Measurements from ENCODE around the gene ENPP3. TPM values are rescaled to one million over a fixed set of nuclear protein-coding genes. Genes with fewer than 3 reads are reported as not detected.

ENPP3 gene
- total RNA-seq, 1 experiment from 2014 or later = 0.15 TPM

- Histone ChIP-seq H3K23ac (ENCODE audit: insufficient read length, low read depth, low read length) (no peak overlapping the region), H3T11ph (ENCODE audit: low read length) (no peak overlapping the region), H3K9ac (ENCODE audit: extremely low read depth, insufficient read length, low read length) (no peak overlapping the region), H3K56ac (ENCODE audit: insufficient read length, low read depth, low read length) (no peak overlapping the region), H2BK20ac (ENCODE audit: low read depth, low read length, poor library complexity, severe bottlenecking) (no peak overlapping the region), H2BK15ac (ENCODE audit: low read depth, low read length) (no peak overlapping the region), H4K91ac (ENCODE audit: insufficient read length, low read depth, low read length) (no peak overlapping the region), H2BK5ac (ENCODE audit: insufficient read length, low read length) (no peak overlapping the region), H3K79me1 (ENCODE audit: insufficient read depth, low read depth, low read length, poor library complexity, severe bottlenecking) (no peaks in the 10 kb centered on the region), H2BK120ac (ENCODE audit: low read depth, low read length, poor library complexity, severe bottlenecking) (no peak overlapping the region), H3K14ac (ENCODE audit: insufficient read depth, low read length) (no peak overlapping the region), H3K27me3 (ENCODE audit: insufficient read depth, low read length) (no peaks in the 10 kb centered on the region), H3K4me1 (ENCODE audit: insufficient read depth, low read length) (no peaks in the 10 kb centered on the region), H3K79me2 (ENCODE audit: insufficient read depth, low read length) (no peaks in the 10 kb centered on the region), H4K20me1 (ENCODE audit: control insufficient read depth, insufficient read depth, insufficient read length) (no peaks in the 10 kb centered on the region), H3K23me2 (ENCODE audit: insufficient read length, low read depth, low read length, poor library complexity, severe bottlenecking) (no peaks in the 10 kb centered on the region), H2BK12ac (ENCODE audit: insufficient read length, low read depth, low read length) (no peak overlapping the region), H3K9me3 (ENCODE audit: control insufficient read depth, low read depth, low read length) (no peaks in the 10 kb centered on the region), H3K4ac (ENCODE audit: low read depth, low read length) (no peak overlapping the region), H3K18ac (ENCODE audit: insufficient read length, low read depth, low read length) (no peak overlapping the region), H4K5ac (ENCODE audit: insufficient read length, low read depth, low read length) (no peak overlapping the region), H2AK5ac (ENCODE audit: insufficient read length, low read length) (no peak overlapping the region), H3K4me2 (ENCODE audit: insufficient read depth, insufficient read length, low read length) (no peak overlapping the region), H4K8ac (replicated peaks; ENCODE audit: insufficient read length, low read depth, low read length) (no peak overlapping the region), H3K27ac (ENCODE audit: insufficient read length, low read depth, low read length) (no peak overlapping the region), H2AFZ (ENCODE audit: low read length) (no peak overlapping the region)
- WGBS (ENCODE audit: extremely low coverage, insufficient read length, low lambda C conversion rate) = no CpG with 5 or more reads among the region's 1 CpG
- Mint-ChIP-seq H3K27ac (no peak overlapping the region), H3K36me3 (ENCODE audit: insufficient read depth in 1 of 3, low read depth in 3 of 3) (no peaks in the 10 kb centered on the region), H3K9me3 (no peaks in the 10 kb centered on the region), H3K27me3 (ENCODE audit: low read depth) (peaks cover 14% of the 10 kb centered on the region), H3K4me3 (no peak overlapping the region), H3K4me1 (no peaks in the 10 kb centered on the region)
- DNase-seq = no peak
- TF ChIP-seq CTCF (conservative IDR thresholded peaks at IDR 0.05) = no peak
Measured at GRCh38 chr6:131763749-131764148, 126.6 kb downstream of the ENPP3 start.

All from H9 (cell line).